Central memory CD8-positive, alpha-beta T cell (primary cell): ENCODE results near the gene TCF19.
A peak's percentile ranks its signal among the peaks of the same experiment; 100 is the strongest.
"Not testable (repeated sequence)": the region's sequence is repeated elsewhere in the genome, so short reads cannot be mapped to it uniquely, and the experiment has no call there.

ENCODE experiments used
- ATAC-seq: fragments of 150-1000 bp; cut with Tn5 transposase; replicated peaks from 2 replicates; pipeline ENCODE4 v1.10.0; 2022; ENCODE audit warnings: mild to moderate bottlenecking, moderate FRiP score, moderate number of reproducible peaks; ENCODE audit not compliant: poor library complexity, severe bottlenecking; ENCODE audit errors: extremely low read depth
- DNase-seq, 2 donors: peaks; one replicate each; pipeline ENCODE4 v3.0.0; 2021; ENCODE audit warnings: low spot score in 2 of 2
- H3K27ac Mint-ChIP-seq: one replicate; pipeline ENCODE4 v1.8.0; 2022; ENCODE audit warnings: low read depth, mild to moderate bottlenecking, moderate library complexity, mixed read lengths
- H3K27me3 Mint-ChIP-seq: one replicate; pipeline ENCODE4 v1.8.0; 2022; ENCODE audit warnings: mixed read lengths
- H3K36me3 Mint-ChIP-seq: one replicate; pipeline ENCODE4 v1.8.0; 2022; ENCODE audit warnings: mild to moderate bottlenecking, moderate library complexity, mixed read lengths; ENCODE audit not compliant: insufficient read depth
- H3K4me1 Mint-ChIP-seq: one replicate; pipeline ENCODE4 v1.8.0; 2022; ENCODE audit warnings: mixed read lengths
- H3K4me3 Mint-ChIP-seq: one replicate; pipeline ENCODE4 v1.8.0; 2022; ENCODE audit warnings: mild to moderate bottlenecking, moderate library complexity, mixed read lengths
- H3K9me3 Mint-ChIP-seq: one replicate; pipeline ENCODE4 v1.8.0; 2022; ENCODE audit warnings: mixed read lengths

The TCF19 gene

GRCh38 chr6:31185695-31186051, 27.3 kb downstream of the TCF19 start:
- not testable (repeated sequence) for H3K27ac Mint-ChIP-seq, ATAC-seq, H3K4me1 Mint-ChIP-seq, H3K27me3 Mint-ChIP-seq, H3K4me3 Mint-ChIP-seq, H3K36me3 Mint-ChIP-seq, H3K9me3 Mint-ChIP-seq, DNase-seq

- no peak for ATAC-seq
- Mint-ChIP-seq H3K27me3 (no peaks in the 10 kb centered on the region), H3K4me1 (peaks cover 6% of the 10 kb centered on the region), H3K9me3 (no peaks in the 10 kb centered on the region), H3K4me3 (no peak overlapping the region), H3K36me3 (peaks cover 2% of the 10 kb centered on the region), H3K27ac (no peak overlapping the region)
- no peak for DNase-seq
These were observed 27.8 kb downstream of the TCF19 start for GRCh38 chr6:31186052-31186734.

GRCh38 chr6:31187780-31188194, 29.4 kb downstream of the TCF19 start:
- Mint-ChIP-seq H3K9me3 (no peaks in the 10 kb centered on the region), H3K4me3 (no peak overlapping the region), H3K27ac (no peak overlapping the region), H3K27me3 (no peaks in the 10 kb centered on the region), H3K36me3 (peaks cover 5% of the 10 kb centered on the region), H3K4me1 (peaks cover 6% of the 10 kb centered on the region)
- ATAC-seq (no peak), DNase-seq (no peak)

GRCh38 chr6:31189223-31189622, 30.8 kb downstream of the TCF19 start:
- ATAC-seq, H3K27me3 Mint-ChIP-seq, H3K27ac Mint-ChIP-seq, H3K4me1 Mint-ChIP-seq, H3K4me3 Mint-ChIP-seq, H3K9me3 Mint-ChIP-seq, H3K36me3 Mint-ChIP-seq, DNase-seq: not testable (repeated sequence)

- DNase-seq: no peak
- no peak for ATAC-seq
- no peak overlapping the region for H3K27ac Mint-ChIP-seq
These were observed 32.1 kb downstream of the TCF19 start for GRCh38 chr6:31190488-31190887.

GRCh38 chr6:31192431-31193105, 34.2 kb downstream of the TCF19 start:
- not testable (repeated sequence) for H3K9me3 Mint-ChIP-seq, H3K4me3 Mint-ChIP-seq, H3K27me3 Mint-ChIP-seq, H3K27ac Mint-ChIP-seq, ATAC-seq
- peaks cover 16% of the 10 kb centered on the region for H3K4me1 Mint-ChIP-seq
- peak in 1 of 2 donors; percentile 41 for DNase-seq
- H3K36me3 Mint-ChIP-seq: peaks cover 26% of the 10 kb centered on the region

More at GRCh38 chr6:31190488-31190887, 32.1 kb downstream of the TCF19 start:
- Mint-ChIP-seq H3K36me3 (peaks cover 12% of the 10 kb centered on the region), H3K27me3 (no peaks in the 10 kb centered on the region), H3K9me3 (no peaks in the 10 kb centered on the region), H3K4me3 (no peak overlapping the region), H3K4me1 (peaks cover 14% of the 10 kb centered on the region)

- H3K36me3 Mint-ChIP-seq: peaks cover 32% of the 10 kb centered on the region
- no peak overlapping the region for H3K27ac Mint-ChIP-seq
- H3K27me3 Mint-ChIP-seq: no peaks in the 10 kb centered on the region
- ATAC-seq (no peak), DNase-seq (no peak)
- H3K4me3 Mint-ChIP-seq: no peak overlapping the region
- H3K4me1 Mint-ChIP-seq: peaks cover 16% of the 10 kb centered on the region
- no peaks in the 10 kb centered on the region for H3K9me3 Mint-ChIP-seq
These were observed 34.8 kb downstream of the TCF19 start for GRCh38 chr6:31193206-31193605.

GRCh38 chr6:31194061-31194834, 35.9 kb downstream of the TCF19 start:
- ATAC-seq (no peak), DNase-seq (no peak)
- peaks cover 41% of the 10 kb centered on the region for H3K36me3 Mint-ChIP-seq
- H3K9me3 Mint-ChIP-seq: no peaks in the 10 kb centered on the region
- H3K27me3 Mint-ChIP-seq: no peaks in the 10 kb centered on the region
- peak overlapping the region; percentile 27 for H3K4me3 Mint-ChIP-seq
- H3K27ac Mint-ChIP-seq: peak overlapping the region; percentile 8
- peaks cover 23% of the 10 kb centered on the region for H3K4me1 Mint-ChIP-seq

GRCh38 chr6:31195308-31195979, 37.1 kb downstream of the TCF19 start:
- peaks cover 28% of the 10 kb centered on the region for H3K4me1 Mint-ChIP-seq
- H3K4me3 Mint-ChIP-seq: peak overlapping the region; percentile 81
- peaks cover 43% of the 10 kb centered on the region for H3K36me3 Mint-ChIP-seq
- not testable (repeated sequence) for H3K9me3 Mint-ChIP-seq, DNase-seq, H3K27me3 Mint-ChIP-seq, H3K27ac Mint-ChIP-seq, ATAC-seq

GRCh38 chr6:31196251-31197022, 38.0 kb downstream of the TCF19 start:
- ATAC-seq, H3K27me3 Mint-ChIP-seq, DNase-seq, H3K9me3 Mint-ChIP-seq: not testable (repeated sequence)
- Mint-ChIP-seq H3K4me1 (peaks cover 34% of the 10 kb centered on the region), H3K27ac (peak overlapping the region; percentile 91), H3K4me3 (peak overlapping the region; percentile 81), H3K36me3 (peaks cover 42% of the 10 kb centered on the region)

GRCh38 chr6:31197559-31198305, 39.3 kb downstream of the TCF19 start:
- Mint-ChIP-seq H3K4me1 (peaks cover 44% of the 10 kb centered on the region), H3K9me3 (no peaks in the 10 kb centered on the region), H3K27me3 (no peaks in the 10 kb centered on the region), H3K27ac (peak overlapping the region; percentile 91), H3K36me3 (peaks cover 40% of the 10 kb centered on the region), H3K4me3 (peak overlapping the region; percentile 81)
- DNase-seq (peak; percentile 83 to 95), ATAC-seq (peak; percentile 84)
